ENCODE measurements around the gene ANO3.

DNA sequence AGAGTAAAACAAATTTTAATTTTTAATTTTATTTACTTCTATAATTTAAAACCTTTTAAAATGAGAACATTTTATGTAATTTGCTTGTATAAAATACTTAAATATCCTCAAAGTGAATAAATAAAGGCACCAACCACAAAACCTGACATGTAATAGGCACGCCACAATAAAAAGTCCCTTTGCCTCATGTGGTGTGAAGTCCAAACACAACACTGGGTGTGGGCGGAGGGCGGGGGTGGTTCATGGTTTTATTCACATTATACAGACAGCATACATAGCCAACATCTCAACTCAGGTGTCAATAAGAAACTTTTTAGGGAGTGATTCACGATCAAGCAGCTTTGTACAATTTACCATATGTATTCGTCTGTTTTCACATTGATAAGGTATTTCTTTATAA is 107.9 kb downstream of the ANO3 start:
- TF ChIP-seq, protein P1, sequence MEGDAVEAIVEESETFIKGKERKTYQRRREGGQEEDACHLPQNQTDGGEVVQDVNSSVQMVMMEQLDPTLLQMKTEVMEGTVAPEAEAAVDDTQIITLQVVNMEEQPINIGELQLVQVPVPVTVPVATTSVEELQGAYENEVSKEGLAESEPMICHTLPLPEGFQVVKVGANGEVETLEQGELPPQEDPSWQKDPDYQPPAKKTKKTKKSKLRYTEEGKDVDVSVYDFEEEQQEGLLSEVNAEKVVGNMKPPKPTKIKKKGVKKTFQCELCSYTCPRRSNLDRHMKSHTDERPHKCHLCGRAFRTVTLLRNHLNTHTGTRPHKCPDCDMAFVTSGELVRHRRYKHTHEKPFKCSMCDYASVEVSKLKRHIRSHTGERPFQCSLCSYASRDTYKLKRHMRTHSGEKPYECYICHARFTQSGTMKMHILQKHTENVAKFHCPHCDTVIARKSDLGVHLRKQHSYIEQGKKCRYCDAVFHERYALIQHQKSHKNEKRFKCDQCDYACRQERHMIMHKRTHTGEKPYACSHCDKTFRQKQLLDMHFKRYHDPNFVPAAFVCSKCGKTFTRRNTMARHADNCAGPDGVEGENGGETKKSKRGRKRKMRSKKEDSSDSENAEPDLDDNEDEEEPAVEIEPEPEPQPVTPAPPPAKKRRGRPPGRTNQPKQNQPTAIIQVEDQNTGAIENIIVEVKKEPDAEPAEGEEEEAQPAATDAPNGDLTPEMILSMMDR (conservative IDR thresholded peaks at IDR 0.05): no peak
- no peak for TF ChIP-seq EZH2 (IDR thresholded peaks at IDR 0.05; ENCODE audit: low read depth)

Data from PC-9 (cell line).